SK-N-SH (cell line): ENCODE data around the gene SLC25A21. TPM values are rescaled to one million over a fixed set of nuclear protein-coding genes. Genes with fewer than 3 reads are reported as not detected.

Experiments used
- CTCF ChIA-PET: fragments of 300-600, 350-600 bp; formaldehyde crosslinking; extraction: SDS; loops from one replicate; lab custom pipeline; 2021; lab: Yijun Ruan, JAX
- POLR2A ChIA-PET: fragments of 350-600 bp; sonication (Branson Sonifier 250); formaldehyde crosslinking; extraction: SDS; loops from one replicate; lab custom pipeline; 2020; ENCODE audit warnings: antibody characterized with exemption, inconsistent platforms; lab: Yijun Ruan, JAX
- DNase-seq: peaks from one replicate; pipeline ENCODE4 v3.0.0; 2012
- H2AFZ ChIP-seq: fragments of 200-600 bp; sonication (generic); 2 replicates; pipeline ENCODE4 v1.8.1; 2016; ENCODE audit warnings: antibody characterized with exemption, mild to moderate bottlenecking, low read depth
- H3F3A ChIP-seq: fragments of 200-600 bp; sonication (generic); replicated peaks from 2 replicates; pipeline ENCODE3; 2016; ENCODE audit warnings: antibody characterized with exemption, mild to moderate bottlenecking; ENCODE audit not compliant: insufficient read depth
- H3K27ac ChIP-seq, 2 experiments: fragments of 200-500 bp in 1 of 2; fragments of 200-600 bp in 1 of 2; sonication (Bioruptor generic) in 1 of 2; sonication (generic), shearing (Covaris generic) in 1 of 2; 2 replicates each; pipeline versions ENCODE4 v1.5.1 to v1.6.1; 2014 to 2016; ENCODE audit warnings: low read depth in 2 of 2, inconsistent platforms in 1 of 2, low read length in 1 of 2, mild to moderate bottlenecking in 1 of 2, mixed read lengths in 1 of 2
- H3K27me3 ChIP-seq: fragments of 200-600 bp; sonication (generic), shearing (Covaris generic); 2 replicates; pipeline ENCODE4 v1.6.1; 2016; ENCODE audit warnings: mixed run types; ENCODE audit not compliant: insufficient read depth
- H3K36me3 ChIP-seq, 2 experiments: fragments of 200-500 bp in 1 of 2; fragments of 200-600 bp in 1 of 2; sonication (Bioruptor generic) in 1 of 2; sonication (generic) in 1 of 2; replicated peaks in 1 of 2; 2 replicates each; pipeline versions ENCODE3 to v1.5.1; 2014 to 2016; ENCODE audit warnings: low read length in 1 of 2, mild to moderate bottlenecking in 1 of 2; ENCODE audit not compliant: insufficient read depth in 2 of 2, control insufficient read depth in 1 of 2
- H3K4me1 ChIP-seq, 2 experiments: fragments of 200-500 bp in 1 of 2; fragments of 200-600 bp in 1 of 2; sonication (Bioruptor generic) in 1 of 2; sonication (generic), shearing (Covaris generic) in 1 of 2; 2 replicates each; pipeline versions ENCODE4 v1.5.1 to v1.6.1; 2014 to 2016; ENCODE audit warnings: low read depth in 1 of 2, low read length in 1 of 2, mixed run types in 1 of 2; ENCODE audit not compliant: insufficient read depth in 2 of 2, control insufficient read depth in 1 of 2
- H3K4me2 ChIP-seq: fragments of 200-600 bp; sonication (generic), shearing (Covaris generic); 2 replicates; pipeline ENCODE4 v1.6.1; 2017; ENCODE audit warnings: mixed run types
- H3K4me3 ChIP-seq, 2 experiments: fragments of 200-500 bp in 1 of 2; fragments of 200-600 bp in 1 of 2; sonication (Bioruptor generic) in 1 of 2; sonication (generic), shearing (Covaris generic) in 1 of 2; 2 replicates each; pipeline versions ENCODE4 v1.5.1 to v1.8.1; 2014 to 2016; ENCODE audit warnings: low read depth in 2 of 2, inconsistent platforms in 1 of 2, low read length in 1 of 2, mild to moderate bottlenecking in 1 of 2, mixed read lengths in 1 of 2, moderate library complexity in 1 of 2
- H3K79me2 ChIP-seq: fragments of 200-600 bp; sonication (generic); 2 replicates; pipeline ENCODE4 v1.8.1; 2017; ENCODE audit warnings: mild to moderate bottlenecking; ENCODE audit not compliant: insufficient read depth
- H3K9ac ChIP-seq: fragments of 200-600 bp; sonication (generic); 2 replicates; pipeline ENCODE4 v1.6.1; 2017; ENCODE audit warnings: mixed run types
- H3K9me2 ChIP-seq: fragments of 200-600 bp; sonication (generic); 2 replicates; pipeline ENCODE4 v1.6.1; 2017; ENCODE audit warnings: mixed run types
- H3K9me3 ChIP-seq: fragments of 200-600 bp; sonication (generic); 2 replicates; pipeline ENCODE4 v1.6.1; 2017; ENCODE audit warnings: mixed run types, mild to moderate bottlenecking, moderate library complexity
- H4K20me1 ChIP-seq: fragments of 200-600 bp; sonication (generic); 2 replicates; pipeline ENCODE4 v1.6.1; 2017; ENCODE audit warnings: mild to moderate bottlenecking, mixed run types; ENCODE audit not compliant: insufficient read depth
- CHD2 ChIP-seq: fragments of 150-350 bp; IDR thresholded peaks from 2 replicates; pipeline ENCODE4 v1.6.1; 2018; ENCODE audit warnings: low read length; ENCODE audit not compliant: partially characterized antibody
- ELF1 ChIP-seq: IDR thresholded peaks from 2 replicates; pipeline ENCODE4 v1.4.0; 2012
- EP300 ChIP-seq, 2 experiments: IDR thresholded peaks; 2 replicates each; pipeline versions ENCODE4 v1.4.0 to v1.6.1; 2012; ENCODE audit warnings: borderline replicate concordance in 1 of 2, low read depth in 1 of 2, low read length in 1 of 2
- EZH2phosphoT487 ChIP-seq: fragments of 200-600 bp; sonication (generic); IDR thresholded peaks from 2 replicates; pipeline ENCODE4 v1.6.1; 2017; ENCODE audit warnings: low read depth, mixed run types, mild to moderate bottlenecking, antibody characterized with exemption, moderate library complexity, borderline replicate concordance
- FOXM1 ChIP-seq: IDR thresholded peaks from 2 replicates; pipeline ENCODE4 v1.4.0; 2012; ENCODE audit warnings: low read depth, mild to moderate bottlenecking
- GATA2 ChIP-seq: sonication (generic); formaldehyde crosslinking; IDR thresholded peaks from 2 replicates; pipeline ENCODE4 v1.5.0; 2020; ENCODE audit warnings: mild to moderate bottlenecking, missing genetic modification reagents
- JUND ChIP-seq: IDR thresholded peaks from 2 replicates; pipeline ENCODE4 v1.4.0; 2012
- MAX ChIP-seq: IDR thresholded peaks from 2 replicates; pipeline ENCODE4 v1.4.0; 2012; ENCODE audit warnings: low read depth
- MEF2A ChIP-seq: IDR thresholded peaks from 2 replicates; pipeline ENCODE4 v1.4.0; 2012; ENCODE audit warnings: low read depth, borderline replicate concordance
- MXI1 ChIP-seq: IDR thresholded peaks from 2 replicates; pipeline ENCODE4 v1.6.1; 2012; ENCODE audit warnings: mild to moderate bottlenecking, low read depth, low read length, improper control_type of control experiment
- POLR2AphosphoS5 ChIP-seq: IDR thresholded peaks from 2 replicates; pipeline ENCODE4 v1.6.1; 2012; ENCODE audit warnings: low read depth, low read length
- RAD21 ChIP-seq: IDR thresholded peaks from 2 replicates; pipeline ENCODE4 v1.6.1; 2012; ENCODE audit warnings: mild to moderate bottlenecking, low read length
- RCOR1 ChIP-seq: fragments of 150-350 bp; IDR thresholded peaks from 2 replicates; pipeline ENCODE4 v1.6.1; 2017; ENCODE audit warnings: antibody characterized with exemption, low read length
- SIN3A ChIP-seq: IDR thresholded peaks from 2 replicates; pipeline ENCODE4 v1.6.1; 2012; ENCODE audit warnings: low read depth, mild to moderate bottlenecking, low read length, moderate library complexity, borderline replicate concordance
- SMC3 ChIP-seq: IDR thresholded peaks from 2 replicates; pipeline ENCODE4 v1.6.1; 2012; ENCODE audit warnings: low read depth, low read length, improper control_type of control experiment
- TEAD4 ChIP-seq: IDR thresholded peaks from 2 replicates; pipeline ENCODE4 v1.4.0; 2012; ENCODE audit warnings: mild to moderate bottlenecking, borderline replicate concordance; ENCODE audit not compliant: insufficient read depth
- USF2 ChIP-seq: fragments of 150-350 bp; IDR thresholded peaks from 2 replicates; pipeline ENCODE4 v1.6.1; 2017; ENCODE audit warnings: antibody characterized with exemption, low read length, low read depth, borderline replicate concordance
- ZBTB33 ChIP-seq: IDR thresholded peaks from 2 replicates; pipeline ENCODE4 v1.4.0; 2012; ENCODE audit warnings: low read depth, borderline replicate concordance
- WGBS: methylation state at CpG from one replicate; pipeline ENCODE4 v1.1.6; 2017; ENCODE audit warnings: low lambda C conversion rate; 5-methylcytosine and 5-hydroxymethylcytosine counted together
- polyA plus RNA-seq, 3 experiments: library from polyadenylated mRNA; depleted of rRNA; stranded (reverse); fragments of >200 nt; gene quantifications; 2 replicates each; pipeline ENCODE4 v1.2.3, GENCODE V29; 2012

Gene SLC25A21
- polyA plus RNA-seq, 1 of the 3 experiments (the other 2 are of a cell fraction): not detected

GRCh38 chr14:36768638-36769337 is 403.6 kb downstream of the SLC25A21 start:
- DNase-seq: no peak
- Histone ChIP-seq H3K4me2 (no peak overlapping the region), H2AFZ (no peak overlapping the region), H3K79me2 (no peaks in the 10 kb centered on the region), H3K9ac (no peak overlapping the region), H3K9me2 (no peaks in the 10 kb centered on the region), H3K4me3 (no peak overlapping the region)
- WGBS: 15% methylated on average over 4 of the region's 4 CpGs
- CTCF ChIA-PET: no interaction called here
- no peak for TF ChIP-seq CHD2
- TF ChIP-seq RAD21: no peak
- no peak for TF ChIP-seq EZH2phosphoT487
- no peak for TF ChIP-seq ZBTB33
- no peak for TF ChIP-seq SMC3
- no peak for TF ChIP-seq ELF1
- no peak for TF ChIP-seq USF2
- no peak for TF ChIP-seq POLR2AphosphoS5
- TF ChIP-seq MXI1: no peak
- TF ChIP-seq MAX: no peak
- no peak for TF ChIP-seq MEF2A
- TF ChIP-seq TEAD4: no peak
- TF ChIP-seq EP300 (IDR thresholded peaks at IDR 0.05; ENCODE audit: borderline replicate concordance in 1 of 2, low read depth in 1 of 2, low read length in 1 of 2): no peak
- TF ChIP-seq RCOR1: no peak
- TF ChIP-seq JUND: no peak
- TF ChIP-seq SIN3A: no peak
- no peak for TF ChIP-seq FOXM1
- no peak for TF ChIP-seq GATA2 (CRISPR knock-in tag)
- TF ChIP-seq, all 33 proteins: peak for 0
- Histone ChIP-seq H3F3A (no peaks in the 10 kb centered on the region), H4K20me1 (no peaks in the 10 kb centered on the region), H3K9me3 (no peaks in the 10 kb centered on the region), H3K27me3 (no peaks in the 10 kb centered on the region), H3K36me3 (no peaks in the 10 kb centered on the region), H3K27ac (no peak overlapping the region), H3K4me1 (no peaks in the 10 kb centered on the region; a peak in 1 of 4 replicates)
- POLR2A ChIA-PET: no interaction called here
